Measurements from ENCODE around the gene SLC9A8. TPM values are rescaled to one million over a fixed set of nuclear protein-coding genes. Genes with fewer than 3 reads are reported as not detected.

SLC9A8 gene
- total and polyA plus RNA-seq, 2 of the 8 experiments (the other 6 are each of a cell fraction or from before 2014, with no cell fraction given), result 3.2 to 6.2 TPM

DNA sequence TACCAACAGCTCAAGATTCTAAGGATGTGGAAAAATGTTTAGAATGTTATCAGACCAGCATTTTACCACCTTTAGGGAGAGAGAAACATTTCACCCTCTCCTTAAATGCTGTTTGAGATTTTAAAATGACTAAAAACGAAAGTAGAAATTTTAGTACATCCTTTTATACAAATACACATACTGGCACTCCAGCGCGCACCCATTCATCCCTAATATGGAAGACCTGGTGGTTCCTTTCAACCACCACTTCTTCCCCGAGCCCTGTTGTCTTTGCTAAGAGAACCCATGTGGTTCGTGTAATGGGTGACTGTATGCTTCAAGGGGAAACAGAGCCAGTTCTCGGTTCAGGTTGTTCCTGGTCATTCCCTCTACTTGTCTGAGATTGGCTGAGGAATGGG is 81.4 kb downstream of the SLC9A8 start:
- Histone ChIP-seq H4K5ac (ENCODE audit: insufficient read length, low read depth, low read length) (no peak overlapping the region), H2BK20ac (ENCODE audit: low read length) (no peak overlapping the region), H3K9ac (replicated peaks in 1 of 4; ENCODE audit: extremely low read depth in 1 of 4, low read depth in 3 of 4, low read length in 3 of 4) (no peak overlapping the region), H2BK12ac (ENCODE audit: low read depth, low read length) (no peak overlapping the region), H3K4me2 (ENCODE audit: insufficient read depth in 1 of 2, low read depth in 2 of 2, low read length in 2 of 2) (no peak overlapping the region), H2AK5ac (ENCODE audit: low read depth, low read length) (no peak overlapping the region), H4K20me1 (replicated peaks in 1 of 2; ENCODE audit: control insufficient read depth in 1 of 2, insufficient read depth in 2 of 2, low read length in 2 of 2) (peaks cover 0 to 2% of the 10 kb centered on the region in 2 experiments), H2AFZ (ENCODE audit: low read length) (no peak overlapping the region), H3K56ac (replicated peaks; ENCODE audit: insufficient read length, low read depth, low read length) (no peak overlapping the region), H3K9me3 (ENCODE audit: insufficient read depth in 2 of 2, low read depth in 1 of 2, low read length in 1 of 2) (no peaks in the 10 kb centered on the region), H3K4me1 (replicated peaks in 1 of 4; ENCODE audit: control insufficient read depth in 3 of 4, insufficient read depth in 4 of 4, low read length in 3 of 4) (peaks cover 0 to 12% (median 7%) of the 10 kb centered on the region in 4 experiments; a peak in 4 of 7 replicates), H3K79me2 (ENCODE audit: control insufficient read depth in 1 of 2, insufficient read depth in 2 of 2, low read length in 2 of 2) (no peaks in the 10 kb centered on the region), H2BK120ac (replicated peaks; ENCODE audit: low read depth, low read length) (no peak overlapping the region), H3K27me3 (replicated peaks in 1 of 4; ENCODE audit: control insufficient read depth in 3 of 4, extremely low read depth in 1 of 4, insufficient read depth in 3 of 4, low read length in 3 of 4) (no peaks in the 10 kb centered on the region), H4K8ac (ENCODE audit: extremely low read depth, insufficient read depth, low read length) (no peak overlapping the region), H3K23me2 (ENCODE audit: low read depth, low read length) (no peaks in the 10 kb centered on the region), H3K4ac (replicated peaks; ENCODE audit: insufficient read length, low read depth, low read length) (no peak overlapping the region), H3K14ac (ENCODE audit: insufficient read length) (no peak overlapping the region), H3K23ac (ENCODE audit: insufficient read length) (no peak overlapping the region), H2BK15ac (ENCODE audit: low read length) (no peak overlapping the region), H3K79me1 (ENCODE audit: low read depth, low read length) (no peaks in the 10 kb centered on the region), H3K36me3 (ENCODE audit: control insufficient read depth in 2 of 4, insufficient read depth in 4 of 4, low read length in 3 of 4) (no peaks in the 10 kb centered on the region), H2BK5ac (ENCODE audit: low read depth, low read length) (no peak overlapping the region), H3K4me3 (ENCODE audit: extremely low read depth in 1 of 4, insufficient read depth in 2 of 4, low read depth in 3 of 4, low read length in 4 of 4) (no peak overlapping the region), H3K18ac (ENCODE audit: extremely low read depth, low read length) (no peak overlapping the region), H3K27ac (ENCODE audit: low read depth, low read length) (no peak overlapping the region), H4K91ac (replicated peaks; ENCODE audit: insufficient read length, low read length) (no peak overlapping the region)
- WGBS, 2 experiments (ENCODE audit: extremely low coverage in 1 of 2, insufficient coverage in 1 of 2, insufficient read length in 1 of 2, insufficient replicate concordance in 2 of 2, low coverage in 1 of 2, low lambda C conversion rate in 2 of 2, missing lambda C conversion rate in 1 of 2), result 90% methylated on average over 6 of the region's 6 CpGs; no CpG with 5 or more reads in 1 of the 2 experiments
- FAIRE-seq, result no peak
- no peak for TF ChIP-seq RFX5 (IDR thresholded peaks at IDR 0.05; ENCODE audit: borderline replicate concordance, low read depth, low read length)
- POLR2A ChIA-PET (ENCODE audit: partially characterized antibody), result interaction anchor here (2.0 kb wide), 1 partner anchor 7 kb away, joined by 7 read pairs; no protein-coding TSS in a partner anchor
- CTCF ChIA-PET (ENCODE audit: partially characterized antibody), result interaction anchor here (0.9 to 12.8 kb wide), 6 partner anchors 13 to 293 kb away, joined by 3 to 199 read pairs (median 4); no protein-coding TSS in a partner anchor
- DNase-seq (ENCODE audit: low read depth in 1 of 2, low spot score in 2 of 2), result no peak

Data from H1 (cell line).